ENCODE results near the gene MRPS31.
"Not testable (repeated sequence)": the region's sequence is repeated elsewhere in the genome, so short reads cannot be mapped to it uniquely, and the experiment has no call there.

MRPS31 gene

GRCh38 chr13:40758811-40759210 lies 12.2 kb downstream of the MRPS31 start:
- Mint-ChIP-seq H3K4me3 (no peak overlapping the region), H3K27ac (no peak overlapping the region), H3K36me3 (ENCODE audit: low read depth) (peaks cover 40% of the 10 kb centered on the region), H3K4me1 (ENCODE audit: low read depth) (peaks cover 12% of the 10 kb centered on the region), H3K9me3 (no peaks in the 10 kb centered on the region), H3K27me3 (ENCODE audit: low read depth) (no peaks in the 10 kb centered on the region)

- H3K27me3 Mint-ChIP-seq (ENCODE audit: low read depth), result no peaks in the 10 kb centered on the region
- peaks cover 51% of the 10 kb centered on the region for H3K36me3 Mint-ChIP-seq (ENCODE audit: low read depth)
- H3K27ac Mint-ChIP-seq, result no peak overlapping the region
- H3K9me3 Mint-ChIP-seq, result no peaks in the 10 kb centered on the region
- H3K4me1 Mint-ChIP-seq (ENCODE audit: low read depth), result peaks cover 2% of the 10 kb centered on the region
- no peak overlapping the region for H3K4me3 Mint-ChIP-seq
Measured at GRCh38 chr13:40756042-40756441, 14.9 kb downstream of the MRPS31 start.

- Mint-ChIP-seq H3K4me3 (no peak overlapping the region), H3K27ac (no peak overlapping the region), H3K4me1 (ENCODE audit: low read depth) (peaks cover 2% of the 10 kb centered on the region), H3K27me3 (ENCODE audit: low read depth) (no peaks in the 10 kb centered on the region), H3K36me3 (ENCODE audit: low read depth) (peaks cover 50% of the 10 kb centered on the region), H3K9me3 (no peaks in the 10 kb centered on the region)
Measured at GRCh38 chr13:40755082-40755700, 15.8 kb downstream of the MRPS31 start.

- H3K9me3 Mint-ChIP-seq, result no peaks in the 10 kb centered on the region
- H3K27ac Mint-ChIP-seq, result no peak overlapping the region
- no peak overlapping the region for H3K4me3 Mint-ChIP-seq
- H3K27me3 Mint-ChIP-seq (ENCODE audit: low read depth), result no peaks in the 10 kb centered on the region
- peaks cover 25% of the 10 kb centered on the region for H3K36me3 Mint-ChIP-seq (ENCODE audit: low read depth)
- no peaks in the 10 kb centered on the region for H3K4me1 Mint-ChIP-seq (ENCODE audit: low read depth)
Measured at GRCh38 chr13:40749327-40749726, 21.7 kb downstream of the MRPS31 start.

- H3K4me3 Mint-ChIP-seq; H3K27ac Mint-ChIP-seq; H3K4me1 Mint-ChIP-seq (ENCODE audit: low read depth); H3K27me3 Mint-ChIP-seq (ENCODE audit: low read depth); H3K9me3 Mint-ChIP-seq: not testable (repeated sequence)
- peaks cover 15% of the 10 kb centered on the region for H3K36me3 Mint-ChIP-seq (ENCODE audit: low read depth)
Measured at GRCh38 chr13:40735232-40735548, 35.8 kb downstream of the MRPS31 start.

- not testable (repeated sequence) for H3K9me3 Mint-ChIP-seq; H3K27ac Mint-ChIP-seq; H3K27me3 Mint-ChIP-seq (ENCODE audit: low read depth); H3K4me3 Mint-ChIP-seq; H3K4me1 Mint-ChIP-seq (ENCODE audit: low read depth)
- H3K36me3 Mint-ChIP-seq (ENCODE audit: low read depth), result peaks cover 15% of the 10 kb centered on the region
Measured at GRCh38 chr13:40734536-40735231, 36.3 kb downstream of the MRPS31 start.

GRCh38 chr13:40732658-40733057 lies 38.3 kb downstream of the MRPS31 start:
- no peak overlapping the region for H3K4me3 Mint-ChIP-seq
- no peaks in the 10 kb centered on the region for H3K27me3 Mint-ChIP-seq (ENCODE audit: low read depth)
- H3K9me3 Mint-ChIP-seq, result no peaks in the 10 kb centered on the region
- peaks cover 17% of the 10 kb centered on the region for H3K36me3 Mint-ChIP-seq (ENCODE audit: low read depth)
- peaks cover 8% of the 10 kb centered on the region for H3K4me1 Mint-ChIP-seq (ENCODE audit: low read depth)
- no peak overlapping the region for H3K27ac Mint-ChIP-seq

- no peak overlapping the region for H3K4me3 Mint-ChIP-seq
- H3K4me1 Mint-ChIP-seq (ENCODE audit: low read depth), result peaks cover 2% of the 10 kb centered on the region
- no peaks in the 10 kb centered on the region for H3K27me3 Mint-ChIP-seq (ENCODE audit: low read depth)
- H3K27ac Mint-ChIP-seq, result no peak overlapping the region
- no peaks in the 10 kb centered on the region for H3K9me3 Mint-ChIP-seq
- peaks cover 16% of the 10 kb centered on the region for H3K36me3 Mint-ChIP-seq (ENCODE audit: low read depth)
Measured at GRCh38 chr13:40728595-40728994, 42.4 kb downstream of the MRPS31 start.

- peaks cover 52% of the 10 kb centered on the region for H3K36me3 Mint-ChIP-seq (ENCODE audit: low read depth)
- not testable (repeated sequence) for H3K27me3 Mint-ChIP-seq (ENCODE audit: low read depth); H3K4me3 Mint-ChIP-seq; H3K27ac Mint-ChIP-seq; H3K4me1 Mint-ChIP-seq (ENCODE audit: low read depth)
- peaks cover 28% of the 10 kb centered on the region for H3K9me3 Mint-ChIP-seq
Measured at GRCh38 chr13:40714433-40714832, 56.6 kb downstream of the MRPS31 start.

- Mint-ChIP-seq H3K4me1 (ENCODE audit: low read depth) (peaks cover 16% of the 10 kb centered on the region), H3K9me3 (peaks cover 44% of the 10 kb centered on the region), H3K27me3 (ENCODE audit: low read depth) (no peaks in the 10 kb centered on the region), H3K4me3 (no peak overlapping the region), H3K27ac (no peak overlapping the region), H3K36me3 (ENCODE audit: low read depth) (peaks cover 14% of the 10 kb centered on the region)
Measured at GRCh38 chr13:40706439-40706838, 64.6 kb downstream of the MRPS31 start.

- Mint-ChIP-seq H3K27me3 (ENCODE audit: low read depth) (no peaks in the 10 kb centered on the region), H3K27ac (no peak overlapping the region), H3K4me1 (ENCODE audit: low read depth) (no peaks in the 10 kb centered on the region), H3K4me3 (no peak overlapping the region), H3K9me3 (no peaks in the 10 kb centered on the region), H3K36me3 (ENCODE audit: low read depth) (no peaks in the 10 kb centered on the region)
Measured at GRCh38 chr13:40697711-40698110, 73.3 kb downstream of the MRPS31 start.

GRCh38 chr13:40694426-40694825 lies 76.6 kb downstream of the MRPS31 start:
- no peaks in the 10 kb centered on the region for H3K9me3 Mint-ChIP-seq
- H3K27me3 Mint-ChIP-seq (ENCODE audit: low read depth), result no peaks in the 10 kb centered on the region
- H3K4me1 Mint-ChIP-seq (ENCODE audit: low read depth), result no peaks in the 10 kb centered on the region
- H3K36me3 Mint-ChIP-seq (ENCODE audit: low read depth), result no peaks in the 10 kb centered on the region
- no peak overlapping the region for H3K27ac Mint-ChIP-seq
- H3K4me3 Mint-ChIP-seq, result no peak overlapping the region

- Mint-ChIP-seq H3K27me3 (ENCODE audit: low read depth) (no peaks in the 10 kb centered on the region), H3K36me3 (ENCODE audit: low read depth) (no peaks in the 10 kb centered on the region), H3K9me3 (no peaks in the 10 kb centered on the region), H3K27ac (no peak overlapping the region), H3K4me3 (no peak overlapping the region), H3K4me1 (ENCODE audit: low read depth) (no peaks in the 10 kb centered on the region)
Measured at GRCh38 chr13:40692946-40693345, 78.0 kb downstream of the MRPS31 start.

GRCh38 chr13:40688781-40689180 lies 82.2 kb downstream of the MRPS31 start:
- Mint-ChIP-seq H3K27me3 (ENCODE audit: low read depth) (peaks cover 4% of the 10 kb centered on the region), H3K9me3 (no peaks in the 10 kb centered on the region), H3K4me1 (ENCODE audit: low read depth) (no peaks in the 10 kb centered on the region), H3K36me3 (ENCODE audit: low read depth) (no peaks in the 10 kb centered on the region), H3K4me3 (no peak overlapping the region), H3K27ac (no peak overlapping the region)

GRCh38 chr13:40682449-40683240 lies 88.3 kb downstream of the MRPS31 start:
- H3K27ac Mint-ChIP-seq, result no peak overlapping the region
- no peaks in the 10 kb centered on the region for H3K9me3 Mint-ChIP-seq
- no peak overlapping the region for H3K4me3 Mint-ChIP-seq
- H3K27me3 Mint-ChIP-seq (ENCODE audit: low read depth), result peaks cover 4% of the 10 kb centered on the region
- peaks cover 5% of the 10 kb centered on the region for H3K4me1 Mint-ChIP-seq (ENCODE audit: low read depth)
- H3K36me3 Mint-ChIP-seq (ENCODE audit: low read depth), result peaks cover 2% of the 10 kb centered on the region
